NT2/D1 (cell line): Measurements from ENCODE around the gene ENDOD1.
A peak's percentile ranks its signal among the peaks of the same experiment; 100 is the strongest.

Experiments
- DNase-seq: peaks from one replicate; pipeline ENCODE4 v3.0.0-alpha.2; 2011; ENCODE audit warnings: low read depth, low spot score
- H3K27me3 ChIP-seq: 2 replicates; pipeline ENCODE4 v1.6.0; 2011; ENCODE audit warnings: mild to moderate bottlenecking; ENCODE audit not compliant: insufficient read length, insufficient read depth
- H3K36me3 ChIP-seq: 2 replicates; pipeline ENCODE4 v1.6.1; 2011; ENCODE audit warnings: mild to moderate bottlenecking, low read length, mixed read lengths; ENCODE audit not compliant: insufficient read depth, insufficient read length
- H3K4me1 ChIP-seq: 2 replicates; pipeline ENCODE4 v1.5.1; 2011; ENCODE audit not compliant: insufficient read depth, insufficient read length
- H3K4me3 ChIP-seq: 2 replicates; pipeline ENCODE4 v1.5.1; 2011; ENCODE audit warnings: low read depth; ENCODE audit not compliant: insufficient read length
- H3K9ac ChIP-seq: 2 replicates; pipeline ENCODE4 v1.6.0; 2011; ENCODE audit warnings: low read depth; ENCODE audit not compliant: insufficient read length
- H3K9me3 ChIP-seq: 2 replicates; pipeline ENCODE4 v1.5.1; 2011; ENCODE audit warnings: mild to moderate bottlenecking, low read length; ENCODE audit not compliant: insufficient read depth
- SUZ12 ChIP-seq: IDR thresholded peaks from 2 replicates; pipeline ENCODE4 v1.6.1; 2011; ENCODE audit not compliant: insufficient read length, insufficient read depth; ENCODE audit errors: extremely low read depth
- YY1 ChIP-seq: IDR thresholded peaks from 2 replicates; pipeline ENCODE4 v1.6.1; 2011; ENCODE audit not compliant: insufficient read length, insufficient read depth
- ZNF274 ChIP-seq: IDR thresholded peaks from 2 replicates; pipeline ENCODE4 v1.6.1; 2011; ENCODE audit warnings: mild to moderate bottlenecking, low read depth, low read length

ENDOD1 gene

GRCh38 chr11:95150956-95151684 is 61.5 kb downstream of the ENDOD1 start:
- peaks cover 21% of the 10 kb centered on the region for H3K27me3 ChIP-seq
- peak; percentile 92 for DNase-seq
- no peak for TF ChIP-seq ZNF274
- no peak for TF ChIP-seq YY1
- TF ChIP-seq SUZ12 = no peak

GRCh38 chr11:95152876-95153856 is 63.5 kb downstream of the ENDOD1 start:
- no peak for DNase-seq
- Histone ChIP-seq H3K4me1 (peaks cover 2% of the 10 kb centered on the region), H3K27me3 (peaks cover 17% of the 10 kb centered on the region), H3K9me3 (peaks cover 6% of the 10 kb centered on the region; the same call in 1 of the 2 replicates), H3K36me3 (no peaks in the 10 kb centered on the region), H3K9ac (no peak overlapping the region), H3K4me3 (no peak overlapping the region)
- TF ChIP-seq ZNF274 (no peak), YY1 (no peak), SUZ12 (no peak)

More at GRCh38 chr11:95150956-95151684, 61.5 kb downstream of the ENDOD1 start:
- Histone ChIP-seq H3K9me3 (peaks cover 6% of the 10 kb centered on the region; the same call in 1 of the 2 replicates), H3K36me3 (no peaks in the 10 kb centered on the region), H3K9ac (peak overlapping the region; percentile 85), H3K4me1 (peaks cover 2% of the 10 kb centered on the region), H3K4me3 (peak overlapping the region; percentile 60)

- Histone ChIP-seq H3K27me3 (peaks cover 11% of the 10 kb centered on the region), H3K4me1 (peaks cover 2% of the 10 kb centered on the region), H3K4me3 (no peak overlapping the region), H3K9ac (no peak overlapping the region), H3K36me3 (no peaks in the 10 kb centered on the region), H3K9me3 (peaks cover 6% of the 10 kb centered on the region; the same call in 1 of the 2 replicates)
- no peak for DNase-seq
- no peak for TF ChIP-seq SUZ12
- no peak for TF ChIP-seq ZNF274
- no peak for TF ChIP-seq YY1
Measured at GRCh38 chr11:95153857-95154246, 64.2 kb downstream of the ENDOD1 start.

DNA sequence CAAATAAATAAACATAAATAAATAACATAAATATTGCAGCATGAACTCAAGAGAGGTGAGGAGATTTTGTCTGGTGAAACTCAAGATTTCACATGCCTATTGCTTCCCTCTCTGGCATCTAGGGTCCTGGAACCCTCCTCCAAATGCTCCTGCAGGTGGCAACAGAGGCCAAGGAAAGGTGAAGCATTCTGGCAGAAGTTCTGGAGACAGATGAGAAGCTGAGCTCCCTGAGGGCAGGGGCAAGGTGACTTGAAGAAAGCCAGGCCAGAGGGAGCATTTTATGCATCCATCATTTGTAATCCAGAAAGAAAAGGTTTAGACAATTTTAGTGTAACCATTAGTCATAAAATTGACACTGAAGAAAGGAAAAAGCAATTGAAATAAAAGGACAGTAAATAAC is 64.9 kb downstream of the ENDOD1 start:
- H3K4me1 ChIP-seq = peaks cover 2% of the 10 kb centered on the region
- TF ChIP-seq ZNF274 (no peak), YY1 (no peak), SUZ12 (no peak)
- H3K36me3 ChIP-seq = no peaks in the 10 kb centered on the region
- H3K9me3 ChIP-seq = peaks cover 6% of the 10 kb centered on the region; the same call in 1 of the 2 replicates
- no peak overlapping the region for H3K9ac ChIP-seq
- H3K27me3 ChIP-seq = peaks cover 4% of the 10 kb centered on the region
- no peak for DNase-seq
- H3K4me3 ChIP-seq = no peak overlapping the region

DNA sequence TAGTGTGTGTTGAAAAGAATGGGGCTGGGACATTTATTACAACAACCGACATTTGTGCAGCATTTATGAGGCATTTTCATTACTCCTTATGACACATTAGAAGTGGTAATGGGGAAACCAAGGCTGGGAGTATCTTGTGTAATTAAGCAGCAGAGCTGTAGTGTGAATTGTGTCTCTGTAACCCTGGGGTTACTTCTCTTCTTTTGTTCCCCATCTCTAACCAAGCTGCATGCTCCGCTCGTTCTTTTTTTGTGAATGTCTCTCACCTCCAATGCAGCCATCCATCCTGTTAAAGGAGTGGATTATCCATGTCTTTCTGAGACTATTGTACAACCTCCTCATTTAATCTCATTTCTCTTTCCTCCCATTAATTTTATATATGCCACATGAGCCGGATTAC is 65.7 kb downstream of the ENDOD1 start:
- H3K4me3 ChIP-seq = no peak overlapping the region
- DNase-seq = no peak
- H3K4me1 ChIP-seq = no peaks in the 10 kb centered on the region
- no peaks in the 10 kb centered on the region for H3K27me3 ChIP-seq
- no peak for TF ChIP-seq ZNF274
- no peak for TF ChIP-seq SUZ12
- no peak for TF ChIP-seq YY1
- no peak overlapping the region for H3K9ac ChIP-seq
- no peaks in the 10 kb centered on the region for H3K36me3 ChIP-seq
- H3K9me3 ChIP-seq = peaks cover 6% of the 10 kb centered on the region; the same call in 1 of the 2 replicates

GRCh38 chr11:95156133-95156721 is 66.6 kb downstream of the ENDOD1 start:
- Histone ChIP-seq H3K4me3 (no peak overlapping the region), H3K9me3 (peaks cover 6% of the 10 kb centered on the region; the same call in 1 of the 2 replicates), H3K27me3 (no peaks in the 10 kb centered on the region), H3K4me1 (no peaks in the 10 kb centered on the region), H3K9ac (no peak overlapping the region), H3K36me3 (no peaks in the 10 kb centered on the region)
- no peak for TF ChIP-seq ZNF274
- no peak for TF ChIP-seq SUZ12
- TF ChIP-seq YY1 = no peak
- DNase-seq = no peak
